Islet of Langerhans (tissue), 1 donor: Measurements from ENCODE around the gene GRAMD2B.
A peak's percentile ranks its signal among the peaks of the same experiment; 100 is the strongest.
"Not testable (repeated sequence)": the region's sequence is repeated elsewhere in the genome, so short reads cannot be mapped to it uniquely, and the experiment has no call there.

Experiments used
- FAIRE-seq: peaks from one replicate; lab custom pipeline; 2011; peaks lifted over from hg19 to GRCh38; lab: Jason Lieb, UNC

GRAMD2B gene

GRCh38 chr5:126422994-126423788 lies at the start of gene GRAMD2B:
TSS of gene GRAMD2B (plus strand) at chr5:126423409. CDS start at chr5:126423607, 198 bp downstream.
- FAIRE-seq, result peak; percentile 89

GRCh38 chr5:126374109-126374416 lies 49.1 kb upstream of the GRAMD2B start:
- no peak for FAIRE-seq

- FAIRE-seq, result no peak
Observed at GRCh38 chr5:126376443-126376842, 46.8 kb upstream of the GRAMD2B start.

- FAIRE-seq, result no peak
Observed at GRCh38 chr5:126377424-126377823, 45.8 kb upstream of the GRAMD2B start.

- FAIRE-seq, result not testable (repeated sequence)
Observed at GRCh38 chr5:126380316-126380715, 42.9 kb upstream of the GRAMD2B start.

GRCh38 chr5:126383246-126383645 lies 40.0 kb upstream of the GRAMD2B start:
- no peak for FAIRE-seq

- FAIRE-seq, result no peak
Observed at GRCh38 chr5:126383776-126384175, 39.4 kb upstream of the GRAMD2B start.

- peak; percentile 93 for FAIRE-seq
Observed at GRCh38 chr5:126384985-126385384, 38.2 kb upstream of the GRAMD2B start.

GRCh38 chr5:126385524-126386502 lies 37.4 kb upstream of the GRAMD2B start:
- no peak for FAIRE-seq

GRCh38 chr5:126389179-126389578 lies 34.0 kb upstream of the GRAMD2B start:
- peak; percentile 56 for FAIRE-seq

- no peak for FAIRE-seq
Observed at GRCh38 chr5:126390051-126390450, 33.2 kb upstream of the GRAMD2B start.

GRCh38 chr5:126391386-126391785 lies 31.8 kb upstream of the GRAMD2B start:
- FAIRE-seq, result no peak

- no peak for FAIRE-seq
Observed at GRCh38 chr5:126394211-126394788, 28.9 kb upstream of the GRAMD2B start.

GRCh38 chr5:126395198-126395597 lies 28.0 kb upstream of the GRAMD2B start:
- peak; percentile 9 for FAIRE-seq

GRCh38 chr5:126395605-126396004 lies 27.6 kb upstream of the GRAMD2B start:
- FAIRE-seq, result no peak

- FAIRE-seq, result not testable (repeated sequence)
Observed at GRCh38 chr5:126396721-126397120, 26.5 kb upstream of the GRAMD2B start.

GRCh38 chr5:126398791-126399190 lies 24.4 kb upstream of the GRAMD2B start:
- no peak for FAIRE-seq

- FAIRE-seq, result no peak
Observed at GRCh38 chr5:126400621-126401251, 22.5 kb upstream of the GRAMD2B start.

GRCh38 chr5:126402621-126403555 lies 20.3 kb upstream of the GRAMD2B start:
- FAIRE-seq, result no peak

- no peak for FAIRE-seq
Observed at GRCh38 chr5:126403876-126404275, 19.3 kb upstream of the GRAMD2B start.

- FAIRE-seq, result no peak
Observed at GRCh38 chr5:126410623-126411022, 12.6 kb upstream of the GRAMD2B start.
